ENCODE results near the gene SMAD4. TPM values are rescaled to one million over a fixed set of nuclear protein-coding genes. Genes with fewer than 3 reads are reported as not detected.

SMAD4 gene
- total RNA-seq, 3 donors from 2014 or later, result 96.2 to 155 (median 102) TPM

- H3K27me3 ChIP-seq, result no peaks in the 10 kb centered on the region
- H3K9me3 ChIP-seq, result peaks cover 0 to 3% of the 10 kb centered on the region in 2 donors
- no peaks in the 10 kb centered on the region for H3K36me3 ChIP-seq
- no peaks in the 10 kb centered on the region for H3K4me1 ChIP-seq
- DNase-seq (ENCODE audit: low spot score in 2 of 2), result no peak
- no peak overlapping the region for H3K27ac ChIP-seq
- H3K4me3 ChIP-seq, result no peak overlapping the region
- TF ChIP-seq, protein P1, sequence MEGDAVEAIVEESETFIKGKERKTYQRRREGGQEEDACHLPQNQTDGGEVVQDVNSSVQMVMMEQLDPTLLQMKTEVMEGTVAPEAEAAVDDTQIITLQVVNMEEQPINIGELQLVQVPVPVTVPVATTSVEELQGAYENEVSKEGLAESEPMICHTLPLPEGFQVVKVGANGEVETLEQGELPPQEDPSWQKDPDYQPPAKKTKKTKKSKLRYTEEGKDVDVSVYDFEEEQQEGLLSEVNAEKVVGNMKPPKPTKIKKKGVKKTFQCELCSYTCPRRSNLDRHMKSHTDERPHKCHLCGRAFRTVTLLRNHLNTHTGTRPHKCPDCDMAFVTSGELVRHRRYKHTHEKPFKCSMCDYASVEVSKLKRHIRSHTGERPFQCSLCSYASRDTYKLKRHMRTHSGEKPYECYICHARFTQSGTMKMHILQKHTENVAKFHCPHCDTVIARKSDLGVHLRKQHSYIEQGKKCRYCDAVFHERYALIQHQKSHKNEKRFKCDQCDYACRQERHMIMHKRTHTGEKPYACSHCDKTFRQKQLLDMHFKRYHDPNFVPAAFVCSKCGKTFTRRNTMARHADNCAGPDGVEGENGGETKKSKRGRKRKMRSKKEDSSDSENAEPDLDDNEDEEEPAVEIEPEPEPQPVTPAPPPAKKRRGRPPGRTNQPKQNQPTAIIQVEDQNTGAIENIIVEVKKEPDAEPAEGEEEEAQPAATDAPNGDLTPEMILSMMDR (IDR thresholded peaks at IDR 0.05), result no peak
- TF ChIP-seq POLR2A (IDR thresholded peaks at IDR 0.05) (no peak), POLR2AphosphoS5 (IDR thresholded peaks at IDR 0.05) (no peak)
- intact Hi-C loops (cut with DNase I; ENCODE audit: low total_unique reads), result no loop called here
Measured at GRCh38 chr18:51121597-51121857, 91.5 kb downstream of the SMAD4 start.

- no peak overlapping the region for H3K27ac ChIP-seq
- H3K27me3 ChIP-seq, result no peaks in the 10 kb centered on the region
- no peak for TF ChIP-seq POLR2AphosphoS5 (IDR thresholded peaks at IDR 0.05)
- TF ChIP-seq POLR2A (IDR thresholded peaks at IDR 0.05), result no peak
- TF ChIP-seq, protein P1 (IDR thresholded peaks at IDR 0.05), result no peak
- H3K4me1 ChIP-seq, result no peaks in the 10 kb centered on the region
- H3K9me3 ChIP-seq, result peaks cover 0 to 3% of the 10 kb centered on the region in 2 donors
- H3K4me3 ChIP-seq, result no peak overlapping the region
- H3K36me3 ChIP-seq, result no peaks in the 10 kb centered on the region
- intact Hi-C loops (cut with DNase I; ENCODE audit: low total_unique reads), result no loop called here
- no peak for DNase-seq (ENCODE audit: low spot score in 2 of 2)
Measured at GRCh38 chr18:51122266-51123045, 92.4 kb downstream of the SMAD4 start.

DNA sequence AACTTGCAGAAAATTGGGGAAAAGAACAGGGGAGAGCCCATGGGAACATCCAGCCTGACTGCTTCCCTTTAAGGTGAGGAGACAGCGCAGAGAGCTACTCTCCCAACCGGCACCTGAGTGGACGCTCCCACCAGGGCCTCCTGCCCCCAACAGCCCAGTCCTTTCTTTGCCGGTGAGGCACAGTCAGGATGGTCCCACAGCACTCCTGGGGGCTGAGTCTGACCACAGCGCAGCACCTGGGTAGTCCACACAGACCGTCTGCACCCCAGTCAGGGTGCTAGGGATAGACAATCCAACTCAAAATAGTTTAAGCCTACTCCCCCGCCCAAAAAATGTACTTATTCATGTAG, 93.0 kb downstream of the SMAD4 start:
- no peak for DNase-seq (ENCODE audit: low spot score in 2 of 2)
- Histone ChIP-seq H3K27me3 (no peaks in the 10 kb centered on the region), H3K27ac (no peak overlapping the region), H3K9me3 (peaks cover 0 to 3% of the 10 kb centered on the region in 2 donors), H3K4me1 (no peaks in the 10 kb centered on the region), H3K4me3 (no peak overlapping the region), H3K36me3 (no peaks in the 10 kb centered on the region)
- TF ChIP-seq, protein P1 (IDR thresholded peaks at IDR 0.05), result no peak
- TF ChIP-seq POLR2A (IDR thresholded peaks at IDR 0.05) (no peak), POLR2AphosphoS5 (IDR thresholded peaks at IDR 0.05) (no peak)
- intact Hi-C loops (cut with DNase I; ENCODE audit: low total_unique reads), result no loop called here

DNA sequence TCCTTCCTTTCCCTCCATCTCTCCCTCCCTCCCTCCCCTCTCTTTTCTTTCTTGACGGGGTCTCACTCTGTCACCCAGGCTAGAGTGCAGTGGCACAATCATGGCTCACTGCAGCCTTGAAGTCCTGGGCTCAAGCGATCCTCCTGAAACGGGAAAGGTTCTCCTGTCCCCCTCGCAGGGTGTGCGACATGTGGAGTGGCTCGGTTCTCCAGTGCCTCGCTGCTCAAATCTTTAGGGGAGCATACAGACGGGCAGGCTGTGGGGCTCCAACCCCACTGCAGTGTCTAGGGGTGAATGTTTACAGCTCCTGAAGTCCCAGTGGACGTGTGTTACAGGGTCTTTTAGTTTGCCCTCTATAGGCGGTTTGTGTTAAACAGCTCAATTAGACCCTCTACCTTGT, 93.5 kb downstream of the SMAD4 start:
- no peak for DNase-seq (ENCODE audit: low spot score in 2 of 2)
- TF ChIP-seq POLR2A (IDR thresholded peaks at IDR 0.05) (no peak), POLR2AphosphoS5 (IDR thresholded peaks at IDR 0.05) (no peak)
- TF ChIP-seq, protein P1 (IDR thresholded peaks at IDR 0.05), result no peak

DNA sequence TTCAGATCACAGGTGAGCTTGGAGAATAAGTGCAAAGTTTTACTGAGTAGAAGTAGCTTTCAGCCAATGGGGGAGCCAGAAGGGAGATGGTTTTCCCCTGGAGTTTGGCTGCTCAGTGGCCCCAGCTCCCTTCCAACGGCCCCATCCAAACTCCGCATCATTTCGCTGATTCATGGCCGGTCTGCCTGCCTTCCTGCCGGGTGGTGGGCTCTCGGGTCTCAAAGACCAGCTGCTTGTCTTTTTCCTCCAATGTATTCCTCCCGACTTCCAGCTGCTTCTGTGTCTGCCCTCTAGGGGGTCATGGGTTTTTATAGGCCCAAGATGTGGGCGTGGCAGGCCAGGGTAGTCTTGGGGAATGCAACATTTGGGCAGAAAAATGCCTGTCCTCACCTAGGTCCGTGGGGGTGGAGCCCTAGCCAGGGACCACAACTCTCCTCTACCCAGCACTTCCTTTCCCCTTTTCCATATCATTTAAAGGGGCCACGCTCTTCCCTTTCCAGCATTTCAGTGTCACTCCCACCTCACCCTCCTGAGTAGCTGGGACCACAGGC, 94.0 kb downstream of the SMAD4 start:
- intact Hi-C loops (cut with DNase I; ENCODE audit: low total_unique reads), result no loop called here
- no peak for TF ChIP-seq POLR2A (IDR thresholded peaks at IDR 0.05)
- TF ChIP-seq POLR2AphosphoS5 (IDR thresholded peaks at IDR 0.05), result no peak
- TF ChIP-seq, protein P1 (IDR thresholded peaks at IDR 0.05), result no peak
- Histone ChIP-seq H3K4me1 (no peaks in the 10 kb centered on the region), H3K27me3 (no peaks in the 10 kb centered on the region), H3K36me3 (no peaks in the 10 kb centered on the region), H3K4me3 (no peak overlapping the region), H3K27ac (no peak overlapping the region), H3K9me3 (peaks cover 0 to 3% of the 10 kb centered on the region in 2 donors)
- no peak for DNase-seq (ENCODE audit: low spot score in 2 of 2)

More for the DNA sequence above, 93.5 kb downstream of the SMAD4 start:
- Histone ChIP-seq H3K27me3 (no peaks in the 10 kb centered on the region), H3K9me3 (peaks cover 0 to 3% of the 10 kb centered on the region in 2 donors), H3K4me1 (no peaks in the 10 kb centered on the region), H3K4me3 (no peak overlapping the region), H3K36me3 (no peaks in the 10 kb centered on the region), H3K27ac (no peak overlapping the region)
- intact Hi-C loops (cut with DNase I; ENCODE audit: low total_unique reads), result no loop called here
